Heart left ventricle (tissue), 16 donors: ENCODE data around the gene SPEF1. TPM values are rescaled to one million over a fixed set of nuclear protein-coding genes. Genes with fewer than 3 reads are reported as not detected.

Experiments used
- ATAC-seq, 4 donors: fragments of 200-7000 bp; cut with Tn5 transposase; one replicate each; pipeline ENCODE4 v1.9.1; 2020 to 2022; ENCODE audit warnings: moderate library complexity in 4 of 4, mild to moderate bottlenecking in 3 of 4, moderate number of reproducible peaks in 1 of 4
- DNase-seq, 5 donors: peaks; one replicate each; pipeline ENCODE4 v3.0.0-alpha.2; 2020
- H3K27ac ChIP-seq, 12 donors: fragments of 200-600 bp; sonication (generic) in 4 of 12; one replicate each; pipeline versions ENCODE4 v1.5.0 to v1.8.0; 2016 to 2022; ENCODE audit warnings: mild to moderate bottlenecking in 2 of 12
- H3K27me3 ChIP-seq, 9 donors: fragments of 200-600 bp; sonication (generic) in 2 of 9; one replicate each; pipeline versions ENCODE4 v1.5.1 to v1.8.0; 2016 to 2022; ENCODE audit warnings: mild to moderate bottlenecking in 3 of 9
- H3K36me3 ChIP-seq, 9 donors: fragments of 200-600 bp; sonication (generic) in 2 of 9; one replicate each; pipeline versions ENCODE4 v1.5.0 to v1.8.0; 2018 to 2022; ENCODE audit warnings: mild to moderate bottlenecking in 2 of 9
- H3K4me1 ChIP-seq, 12 donors: fragments of 200-600 bp; sonication (generic) in 4 of 12; one replicate each; pipeline versions ENCODE4 v1.5.0 to v1.8.0; 2016 to 2022; ENCODE audit warnings: mild to moderate bottlenecking in 3 of 12
- H3K4me3 ChIP-seq, 12 donors: fragments of 200-600 bp; sonication (generic) in 4 of 12; one replicate each; pipeline versions ENCODE4 v1.5.0 to v1.8.0; 2017 to 2022; ENCODE audit warnings: mild to moderate bottlenecking in 9 of 12, moderate library complexity in 4 of 12
- H3K9me3 ChIP-seq, 12 donors: fragments of 200-600 bp; sonication (generic) in 4 of 12; one replicate each; pipeline versions ENCODE4 v1.5.0 to v1.8.0; 2016 to 2022; ENCODE audit warnings: mild to moderate bottlenecking in 1 of 12
- POLR2A ChIP-seq, 2 donors: fragments of 450-650 bp; IDR thresholded peaks; one replicate each; pipeline ENCODE4 v1.6.1; 2017; ENCODE audit warnings: antibody characterized with exemption in 2 of 2, mild to moderate bottlenecking in 2 of 2, moderate library complexity in 2 of 2
- WGBS, 4 donors: extraction: QIAGEN DNeasy Blood & Tissue Kit in 2 of 4; methylation state at CpG; one replicate each; pipeline versions ENCODE4 v1.1.5 to v1.1.7; 2013 to 2018; 5-methylcytosine and 5-hydroxymethylcytosine counted together
- intact Hi-C, 10 donors: fragments of 100-400 bp; cut with DNase I; formaldehyde crosslinking; loops; one replicate each; pipeline versions ENCODE4 v1.11.1 to v1.14.2; 2022
- polyA plus RNA-seq, 2 donors: library from polyadenylated mRNA; stranded (reverse); fragments of 200-250 nt; gene quantifications; one replicate each; pipeline ENCODE4 v1.2.3, GENCODE V29; 2013
- total RNA-seq, 9 donors: library from RNA; depleted of rRNA in 2 of 9; stranded (reverse); fragments of >200 nt in 2 of 9; fragmentation: NEBNext Ultra II Directional in 3 of 9; extraction: Animal tissue kit (Norgen Biotek cat#: 25700) in 3 of 9; gene quantifications; one replicate each; pipeline versions ENCODE4 v1.1.0 to v1.2.4, GENCODE V29; 2016 to 2023
- TF ChIP-seq, protein P1 (sequence below), 12 donors: fragments of 200-600 bp; sonication (generic) in 4 of 12; IDR thresholded peaks; one replicate each; pipeline versions ENCODE4 v1.5.0 to v1.8.0; 2018 to 2022; ENCODE audit warnings: antibody characterized with exemption in 12 of 12, mild to moderate bottlenecking in 5 of 12
- donor health status: ischemic (EF 13 %, LVEDD 7.1; RV severe dilation, severe dysfunction).
- donor health status: healthy with polysubstance abuse.
- donor health status: DM: no; HTN: yes; CAD: no.
- donor health status: DM: no; HTN: no; CAD: no.
- donor health status: ischemic (EF 25% LVEDD 6.9; RV normal size, moderate dysfunction).
- donor health status: ischemic (EF 25% LVEDD 5.7; RV mildly dilated, moderate dysfunction).
- donor health status: healthy.
- donor health status: DM: yes; HTN: yes; CAD: no.
- donor health status: ischemic (EF 35%, LVEDD 5.7; RV mildly dilated, moderate dysfunction).
- donor health status: nonischemic (EF 11% LVEDD 7.7; RV severe dilation, severe dysfunction).
- donor health status: DM: yes; HTN: yes; CAD: no.
- donor health status: PGD.
- donor health status: ischemic (EF 29% LVEDD 5.4; RV normal size, mild dysfunction).
- donor health status: nonischemic (EF 23%, LVEDD 6.1; RV moderate dilation, normal function).

SPEF1 gene
- total and polyA plus RNA-seq, 11 donors, result 0.11 to 0.65 (median 0.19) TPM; not detected in 5

- H3K36me3 ChIP-seq, result peaks cover 0 to 5% (median 0%) of the 10 kb centered on the region in 9 donors
- peak in 2 of 5 donors; percentile 25 to 63 for DNase-seq
- no peaks in the 10 kb centered on the region for H3K27me3 ChIP-seq
- intact Hi-C loops, result no loop called here
- ATAC-seq, result no peak
- H3K27ac ChIP-seq, result peak overlapping the region in 6 of 12 donors; percentile 13 to 96 (median 48)
- H3K9me3 ChIP-seq, result no peaks in the 10 kb centered on the region
- TF ChIP-seq, protein P1, sequence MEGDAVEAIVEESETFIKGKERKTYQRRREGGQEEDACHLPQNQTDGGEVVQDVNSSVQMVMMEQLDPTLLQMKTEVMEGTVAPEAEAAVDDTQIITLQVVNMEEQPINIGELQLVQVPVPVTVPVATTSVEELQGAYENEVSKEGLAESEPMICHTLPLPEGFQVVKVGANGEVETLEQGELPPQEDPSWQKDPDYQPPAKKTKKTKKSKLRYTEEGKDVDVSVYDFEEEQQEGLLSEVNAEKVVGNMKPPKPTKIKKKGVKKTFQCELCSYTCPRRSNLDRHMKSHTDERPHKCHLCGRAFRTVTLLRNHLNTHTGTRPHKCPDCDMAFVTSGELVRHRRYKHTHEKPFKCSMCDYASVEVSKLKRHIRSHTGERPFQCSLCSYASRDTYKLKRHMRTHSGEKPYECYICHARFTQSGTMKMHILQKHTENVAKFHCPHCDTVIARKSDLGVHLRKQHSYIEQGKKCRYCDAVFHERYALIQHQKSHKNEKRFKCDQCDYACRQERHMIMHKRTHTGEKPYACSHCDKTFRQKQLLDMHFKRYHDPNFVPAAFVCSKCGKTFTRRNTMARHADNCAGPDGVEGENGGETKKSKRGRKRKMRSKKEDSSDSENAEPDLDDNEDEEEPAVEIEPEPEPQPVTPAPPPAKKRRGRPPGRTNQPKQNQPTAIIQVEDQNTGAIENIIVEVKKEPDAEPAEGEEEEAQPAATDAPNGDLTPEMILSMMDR (IDR thresholded peaks at IDR 0.05), result no peak
- TF ChIP-seq POLR2A (IDR thresholded peaks at IDR 0.05), result no peak
- H3K4me1 ChIP-seq, result peaks cover 0 to 45% (median 22%) of the 10 kb centered on the region in 12 donors
- WGBS, 4 donors, result 75 to 85% (median 81%) methylated on average over 8 of the region's 8 CpGs
- no peak overlapping the region for H3K4me3 ChIP-seq
Observed at GRCh38 chr20:3763671-3764601, 17.3 kb downstream of the SPEF1 start.

- no peak for TF ChIP-seq POLR2A (IDR thresholded peaks at IDR 0.05)
- TF ChIP-seq, protein P1 (IDR thresholded peaks at IDR 0.05), result no peak
- H3K9me3 ChIP-seq, result no peaks in the 10 kb centered on the region
- H3K4me1 ChIP-seq, result peaks cover 0 to 33% (median 4%) of the 10 kb centered on the region in 12 donors
- ATAC-seq, result no peak
- no peaks in the 10 kb centered on the region for H3K27me3 ChIP-seq
- intact Hi-C loops, result no loop called here
- WGBS, 4 donors, result 79 to 87% (median 82%) methylated on average over 10 of the region's 10 CpGs
- H3K4me3 ChIP-seq, result no peak overlapping the region
- no peak for DNase-seq
- peak overlapping the region in 1 of 12 donors; percentile 14 for H3K27ac ChIP-seq
- H3K36me3 ChIP-seq, result peaks cover 0 to 13% (median 0%) of the 10 kb centered on the region in 9 donors
Observed at GRCh38 chr20:3760655-3761348, 20.4 kb downstream of the SPEF1 start.

DNA sequence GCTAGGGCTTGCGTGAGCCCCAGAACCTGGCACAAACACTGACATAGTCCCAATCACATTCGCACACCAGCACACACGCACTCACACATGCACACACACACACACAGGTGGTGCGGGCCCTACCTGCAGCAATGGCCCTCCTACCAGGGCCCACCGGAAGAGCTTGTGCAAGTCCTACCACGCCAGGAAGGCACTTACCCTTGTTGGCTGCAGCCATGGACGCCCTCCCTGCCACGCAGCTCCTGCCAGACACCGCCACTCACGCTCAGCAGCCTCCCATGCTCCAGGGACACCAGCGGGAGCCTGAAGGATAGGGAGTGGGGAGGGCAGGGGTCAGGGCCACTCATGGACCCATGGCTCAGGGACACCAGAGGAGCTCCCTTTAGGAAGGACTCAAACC, 21.4 kb downstream of the SPEF1 start:
- TF ChIP-seq POLR2A (IDR thresholded peaks at IDR 0.05), result no peak
- TF ChIP-seq, protein P1 (IDR thresholded peaks at IDR 0.05), result no peak
- Histone ChIP-seq H3K36me3 (peaks cover 0 to 22% (median 0%) of the 10 kb centered on the region in 9 donors), H3K27ac (peak overlapping the region in 4 of 12 donors; percentile 8 to 67 (median 56)), H3K27me3 (no peaks in the 10 kb centered on the region), H3K9me3 (no peaks in the 10 kb centered on the region), H3K4me1 (peaks cover 0 to 26% (median 3%) of the 10 kb centered on the region in 12 donors), H3K4me3 (no peak overlapping the region)
- ATAC-seq (no peak), DNase-seq (no peak)
- intact Hi-C loops, result no loop called here
- 87 to 93% (median 89%) methylated on average over 11 of the region's 11 CpGs for WGBS, 4 donors
